NCI-H2029 treated with DMSO at 0.1 percent for 48 hours (cell line): ENCODE data around the gene HOXA11.

Source experiments
- DNase-seq: peaks from one replicate; lab custom pipeline; 2025; lab: John Stamatoyannopoulos, UW

HOXA11 gene

GRCh38 chr7:27146491-27147198 lies 38.4 kb downstream of the HOXA11 start:
- DNase-seq = no peak

- DNase-seq = no peak
These were observed 39.1 kb downstream of the HOXA11 start for GRCh38 chr7:27145914-27146412.

GRCh38 chr7:27145165-27145913 lies 39.7 kb downstream of the HOXA11 start:
- DNase-seq = no peak

- no peak for DNase-seq
These were observed 40.3 kb downstream of the HOXA11 start for GRCh38 chr7:27144781-27145164.

GRCh38 chr7:27143950-27144780 lies 40.9 kb downstream of the HOXA11 start:
- DNase-seq = no peak

GRCh38 chr7:27143023-27143949 lies 41.7 kb downstream of the HOXA11 start, which contains the start of gene HOXA5:
Gene HOXA5 (minus strand): TSS chr7:27143681. CDS start chr7:27143607, 74 bp downstream.
- DNase-seq = no peak

GRCh38 chr7:27142580-27143022 lies 42.4 kb downstream of the HOXA11 start:
- no peak for DNase-seq

- DNase-seq = no peak
These were observed 43.0 kb downstream of the HOXA11 start for GRCh38 chr7:27141923-27142579.

- no peak for DNase-seq
These were observed 43.7 kb downstream of the HOXA11 start for GRCh38 chr7:27141137-27141922.

GRCh38 chr7:27140126-27140857 lies 44.7 kb downstream of the HOXA11 start:
- DNase-seq = no peak

- no peak for DNase-seq
These were observed 45.5 kb downstream of the HOXA11 start for GRCh38 chr7:27139334-27140125.

GRCh38 chr7:27138985-27139333 lies 46.1 kb downstream of the HOXA11 start:
- no peak for DNase-seq

- DNase-seq = no peak
These were observed 46.6 kb downstream of the HOXA11 start for GRCh38 chr7:27138472-27138871.

- no peak for DNase-seq
These were observed 47.3 kb downstream of the HOXA11 start for GRCh38 chr7:27137640-27138315.

GRCh38 chr7:27134392-27134791 lies 50.6 kb downstream of the HOXA11 start:
- DNase-seq = no peak

- no peak for DNase-seq
These were observed 51.4 kb downstream of the HOXA11 start for GRCh38 chr7:27133409-27134231.

- no peak for DNase-seq
These were observed 52.1 kb downstream of the HOXA11 start for GRCh38 chr7:27132978-27133377.
